Measurements from ENCODE around the gene SLC23A2.

The SLC23A2 gene

DNA sequence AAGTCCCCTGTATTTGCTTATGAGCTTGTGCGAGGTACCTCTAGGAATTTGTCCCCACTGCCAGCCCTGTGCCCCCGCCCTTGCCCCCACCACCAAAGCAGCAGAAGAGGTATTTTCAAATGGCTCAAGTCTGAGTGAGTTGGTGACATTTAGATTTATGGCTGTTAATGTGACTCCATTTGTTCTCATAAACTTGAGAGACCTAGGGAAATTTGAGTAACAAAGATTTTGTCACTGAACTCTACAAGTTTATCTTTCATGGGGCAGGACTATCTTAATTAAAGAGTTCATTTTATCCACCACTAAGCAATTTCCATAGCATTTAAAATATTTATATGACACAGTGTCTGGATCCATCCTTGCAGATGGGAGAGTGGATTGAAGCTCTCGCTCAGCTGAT, 171.1 kb downstream of the SLC23A2 start:
- TF ChIP-seq, protein P1, sequence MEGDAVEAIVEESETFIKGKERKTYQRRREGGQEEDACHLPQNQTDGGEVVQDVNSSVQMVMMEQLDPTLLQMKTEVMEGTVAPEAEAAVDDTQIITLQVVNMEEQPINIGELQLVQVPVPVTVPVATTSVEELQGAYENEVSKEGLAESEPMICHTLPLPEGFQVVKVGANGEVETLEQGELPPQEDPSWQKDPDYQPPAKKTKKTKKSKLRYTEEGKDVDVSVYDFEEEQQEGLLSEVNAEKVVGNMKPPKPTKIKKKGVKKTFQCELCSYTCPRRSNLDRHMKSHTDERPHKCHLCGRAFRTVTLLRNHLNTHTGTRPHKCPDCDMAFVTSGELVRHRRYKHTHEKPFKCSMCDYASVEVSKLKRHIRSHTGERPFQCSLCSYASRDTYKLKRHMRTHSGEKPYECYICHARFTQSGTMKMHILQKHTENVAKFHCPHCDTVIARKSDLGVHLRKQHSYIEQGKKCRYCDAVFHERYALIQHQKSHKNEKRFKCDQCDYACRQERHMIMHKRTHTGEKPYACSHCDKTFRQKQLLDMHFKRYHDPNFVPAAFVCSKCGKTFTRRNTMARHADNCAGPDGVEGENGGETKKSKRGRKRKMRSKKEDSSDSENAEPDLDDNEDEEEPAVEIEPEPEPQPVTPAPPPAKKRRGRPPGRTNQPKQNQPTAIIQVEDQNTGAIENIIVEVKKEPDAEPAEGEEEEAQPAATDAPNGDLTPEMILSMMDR (IDR thresholded peaks at IDR 0.05; ENCODE audit: low read depth, low read length), result no peak
- DNase-seq (ENCODE audit: extremely low read depth, low read depth), result no peak

DNA sequence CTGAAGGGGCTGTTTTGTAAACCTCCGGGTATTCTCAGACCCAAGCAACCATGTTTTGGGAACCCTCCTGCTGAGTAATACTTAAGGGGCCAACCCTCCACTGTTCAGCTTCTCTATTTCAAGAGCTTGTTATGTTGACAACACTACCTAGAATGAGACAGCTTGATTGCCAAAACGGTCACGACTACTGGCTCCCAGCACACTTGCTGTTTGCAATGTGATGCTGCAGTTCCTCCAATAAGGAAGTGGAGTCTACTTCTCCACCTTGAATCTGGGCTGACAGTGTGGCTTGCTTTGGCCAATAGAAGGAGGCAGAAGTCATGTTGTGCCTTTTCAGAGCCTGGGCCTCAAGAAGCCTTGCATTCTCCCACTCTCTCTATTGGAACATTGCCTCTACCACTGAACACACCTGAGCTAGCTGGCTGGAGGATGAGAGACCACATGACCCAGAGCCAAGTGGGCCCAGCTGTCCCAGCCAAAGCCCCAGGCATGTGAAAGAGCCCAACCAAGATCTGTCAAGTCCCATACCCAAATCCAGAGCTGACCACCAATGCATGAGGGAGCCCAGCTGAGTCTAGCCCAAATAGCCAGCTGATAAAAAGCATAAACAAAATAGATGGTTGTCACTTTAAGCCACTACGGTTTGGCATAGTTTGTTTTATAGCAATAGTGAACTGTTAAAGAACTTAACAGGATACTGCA, 171.6 kb downstream of the SLC23A2 start:
- no peak for DNase-seq (ENCODE audit: extremely low read depth, low read depth)
- TF ChIP-seq, protein P1 (IDR thresholded peaks at IDR 0.05; ENCODE audit: low read depth, low read length), result no peak

DNA sequence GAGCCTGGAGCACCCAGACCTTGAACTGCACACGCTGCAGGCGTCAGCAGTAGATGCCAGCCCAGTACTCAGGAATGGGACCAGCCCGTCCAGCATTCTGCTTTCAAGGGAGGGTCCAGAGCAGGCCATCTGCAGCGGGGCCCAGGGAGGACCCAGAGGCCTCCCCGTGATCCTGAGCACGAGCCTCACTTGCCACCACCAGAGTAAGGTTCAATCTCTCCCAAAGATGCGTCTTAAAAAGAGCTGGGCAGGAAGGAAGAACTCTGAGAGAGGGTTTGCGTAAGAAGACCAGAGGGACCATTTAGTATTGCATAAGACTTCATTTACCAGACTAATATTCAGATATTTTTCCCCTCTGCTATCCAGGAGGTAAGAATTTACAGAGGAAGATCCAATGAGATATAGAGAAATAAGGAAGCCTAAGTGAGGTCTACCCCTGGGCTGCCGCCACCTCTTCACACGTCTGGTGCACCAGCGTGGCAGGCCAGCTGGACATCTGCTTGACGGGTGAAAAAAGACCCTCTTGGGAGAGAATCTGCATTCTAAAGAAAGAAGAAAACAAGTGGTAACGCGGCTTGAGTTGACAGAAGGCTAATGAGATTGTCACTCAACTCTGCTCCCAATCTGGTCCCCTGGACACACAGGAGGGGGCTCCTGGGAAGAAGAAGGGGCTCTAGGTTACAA, 172.3 kb downstream of the SLC23A2 start:
- no peak for DNase-seq (ENCODE audit: extremely low read depth, low read depth)
- TF ChIP-seq, protein P1 (IDR thresholded peaks at IDR 0.05; ENCODE audit: low read depth, low read length), result no peak

DNA sequence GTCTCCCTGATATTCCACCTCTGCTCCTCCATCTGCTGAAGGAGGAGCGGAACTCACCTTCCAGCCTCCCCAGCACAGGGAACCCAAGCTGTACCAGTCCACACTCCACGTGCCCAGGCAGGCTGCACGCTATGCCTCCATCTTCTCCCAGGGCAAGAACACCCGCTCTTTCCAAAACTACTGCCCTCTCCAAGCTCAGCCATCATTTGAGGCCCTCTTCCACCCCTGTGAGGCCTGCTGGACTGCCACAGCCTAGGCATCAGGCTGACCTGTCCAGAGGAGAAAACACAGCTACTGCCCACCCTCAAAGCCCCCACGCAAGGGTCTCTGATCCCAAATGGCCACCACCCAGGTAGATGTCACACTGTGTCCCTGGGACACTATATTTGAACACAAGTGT, 179.7 kb downstream of the SLC23A2 start:
- TF ChIP-seq, protein P1 (IDR thresholded peaks at IDR 0.05; ENCODE audit: low read depth, low read length), result no peak

DNA sequence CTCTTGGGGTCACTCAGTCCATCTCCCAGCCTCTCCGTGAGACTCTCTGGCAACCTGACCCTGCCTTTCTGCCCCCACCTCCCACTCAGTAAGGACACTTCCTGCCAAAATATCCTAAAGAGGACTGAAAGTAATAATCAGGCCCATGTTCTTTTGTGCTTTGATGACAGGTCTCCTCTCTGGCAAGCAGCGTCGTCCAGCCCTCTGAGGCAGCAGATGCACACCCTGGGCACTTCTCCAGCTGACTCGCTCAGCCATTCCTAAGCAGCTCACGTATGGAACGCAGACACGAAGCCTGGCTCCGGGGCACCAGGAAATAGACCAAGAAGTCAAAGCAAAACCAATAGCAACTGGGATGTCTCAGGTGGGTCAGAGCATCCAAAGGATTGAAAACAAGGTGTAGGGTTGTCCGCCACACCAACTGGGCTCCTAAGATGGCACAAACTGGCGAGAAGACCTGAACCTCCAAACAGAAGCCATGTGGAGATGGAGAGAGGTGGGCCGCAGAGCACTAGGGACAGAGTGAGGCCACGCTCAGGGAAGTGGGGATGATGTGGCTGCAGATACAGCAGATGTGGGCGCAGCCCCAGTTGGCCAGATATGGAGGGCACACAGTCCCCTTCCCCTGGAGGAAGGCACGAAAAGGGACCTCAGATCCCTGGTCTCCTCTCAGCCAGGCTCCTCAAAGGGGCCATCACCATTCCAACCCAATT, 180.3 kb downstream of the SLC23A2 start:
- TF ChIP-seq, protein P1 (IDR thresholded peaks at IDR 0.05; ENCODE audit: low read depth, low read length), result no peak

More for the DNA sequence above, 179.7 kb downstream of the SLC23A2 start:
- no peak for DNase-seq (ENCODE audit: extremely low read depth, low read depth)

DNA sequence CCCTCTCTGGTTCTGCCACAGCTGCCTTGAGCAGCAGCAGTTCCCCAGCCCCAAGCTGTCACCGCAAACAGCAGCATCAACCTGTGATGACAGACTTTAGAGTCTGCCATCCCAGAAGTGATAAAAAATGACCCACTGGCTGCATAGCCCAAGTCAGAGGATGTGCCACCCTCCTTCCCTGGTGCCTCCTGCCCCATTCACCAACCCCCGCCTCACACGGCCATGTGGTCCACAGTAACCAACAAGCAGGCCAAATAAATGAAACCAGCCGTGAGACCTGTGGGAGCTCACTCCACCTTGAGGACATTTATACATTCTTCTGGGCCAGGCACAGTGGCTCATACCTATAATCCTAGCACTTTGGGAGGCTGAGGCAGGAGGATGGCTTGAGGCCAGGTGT, 181.4 kb downstream of the SLC23A2 start:
- no peak for DNase-seq (ENCODE audit: extremely low read depth, low read depth)
- TF ChIP-seq, protein P1 (IDR thresholded peaks at IDR 0.05; ENCODE audit: low read depth, low read length), result no peak

More for the DNA sequence above, 180.3 kb downstream of the SLC23A2 start:
- peak; percentile 57 for DNase-seq (ENCODE audit: extremely low read depth, low read depth)

DNA sequence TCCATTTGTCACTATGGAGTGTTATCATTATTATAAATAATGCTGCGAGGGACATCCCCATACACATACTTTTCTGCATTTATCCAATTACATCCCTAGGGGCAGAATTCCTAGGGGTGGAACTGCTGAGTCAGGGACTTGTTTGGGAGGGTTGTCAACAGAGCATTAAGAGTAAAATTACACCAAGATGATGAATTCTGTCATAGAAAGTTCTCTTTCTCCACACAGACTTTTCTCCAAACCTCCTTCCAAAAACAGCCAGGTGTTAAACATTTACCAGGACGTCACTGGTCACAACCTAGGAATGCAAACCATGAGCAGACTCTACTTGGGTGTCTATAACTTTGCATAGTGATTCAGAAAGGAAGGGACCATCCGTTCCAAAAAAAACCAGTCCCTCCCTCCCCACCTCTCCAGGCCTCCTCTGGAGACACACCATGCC, 184.1 kb downstream of the SLC23A2 start:
- TF ChIP-seq, protein P1 (IDR thresholded peaks at IDR 0.05; ENCODE audit: low read depth, low read length), result no peak; the same call in 1 of the 2 replicates
- peak; percentile 24 for DNase-seq (ENCODE audit: extremely low read depth, low read depth)
